Keratinocyte (primary cell): ENCODE results near the gene IL17RD. TPM values are rescaled to one million over a fixed set of nuclear protein-coding genes. Genes with fewer than 3 reads are reported as not detected.

Source experiments
- DNase-seq: peaks from one replicate; pipeline ENCODE4 v3.0.0-alpha.2; 2011; ENCODE audit warnings: low read depth, missing footprints, low spot score
- FAIRE-seq: peaks from 2 replicates; lab custom pipeline; 2011; peaks lifted over from hg19 to GRCh38; lab: Jason Lieb, UNC
- H2AFZ ChIP-seq: 2 replicates; pipeline ENCODE4 v1.6.0; 2012; ENCODE audit warnings: low read length, control low read depth, inconsistent platforms; ENCODE audit not compliant: control insufficient read depth
- H3K27ac ChIP-seq: 2 replicates; pipeline ENCODE4 v1.5.1; 2011; ENCODE audit warnings: low read length; ENCODE audit not compliant: control insufficient read depth, insufficient read depth
- H3K27me3 ChIP-seq: 3 replicates; pipeline ENCODE4 v1.6.0; 2011; ENCODE audit warnings: low read length; ENCODE audit not compliant: control insufficient read depth, insufficient read depth; ENCODE audit errors: extremely low read depth
- H3K36me3 ChIP-seq, 2 experiments: 2 replicates in 1 of 2; 3 replicates in 1 of 2; pipeline ENCODE4 v1.5.1; 2011; ENCODE audit warnings: low read length in 2 of 2, mild to moderate bottlenecking in 1 of 2; ENCODE audit not compliant: control insufficient read depth in 2 of 2, insufficient read depth in 2 of 2; ENCODE audit errors: extremely low read depth in 1 of 2
- H3K4me1 ChIP-seq: 3 replicates; pipeline ENCODE4 v1.5.1; 2011; ENCODE audit warnings: low read length; ENCODE audit not compliant: control insufficient read depth, insufficient read depth; ENCODE audit errors: extremely low read depth
- H3K4me2 ChIP-seq: 3 replicates; pipeline ENCODE4 v1.6.0; 2011; ENCODE audit warnings: low read depth, low read length; ENCODE audit not compliant: control insufficient read depth, insufficient read depth; ENCODE audit errors: extremely low read depth
- H3K4me3 ChIP-seq, 3 experiments: fragments of 200-600 bp in 1 of 3; sonication (generic) in 1 of 3; 2 replicates in 2 of 3; 3 replicates in 1 of 3; pipeline ENCODE4 v1.5.1; 2011 to 2016; ENCODE audit warnings: low read length in 3 of 3, mild to moderate bottlenecking in 3 of 3, control low read depth in 2 of 3, inconsistent platforms in 1 of 3, low read depth in 1 of 3, mixed read lengths in 1 of 3, mixed run types in 1 of 3, moderate library complexity in 1 of 3; ENCODE audit not compliant: control insufficient read depth in 2 of 3, insufficient read depth in 2 of 3; ENCODE audit errors: extremely low read depth in 1 of 3
- H3K79me2 ChIP-seq: 2 replicates; pipeline ENCODE4 v1.6.0; 2012; ENCODE audit warnings: low read length; ENCODE audit not compliant: control insufficient read depth, insufficient read depth
- H3K9ac ChIP-seq: 3 replicates; pipeline ENCODE4 v1.6.0; 2011; ENCODE audit warnings: low read length; ENCODE audit not compliant: control insufficient read depth, insufficient read depth; ENCODE audit errors: extremely low read depth
- H3K9me1 ChIP-seq: 3 replicates; pipeline ENCODE4 v1.6.0; 2011; ENCODE audit warnings: low read length; ENCODE audit not compliant: control insufficient read depth, insufficient read depth; ENCODE audit errors: extremely low read depth
- H3K9me3 ChIP-seq: 2 replicates; pipeline ENCODE4 v1.5.1; 2012; ENCODE audit warnings: low read depth, low read length; ENCODE audit not compliant: control insufficient read depth
- H4K20me1 ChIP-seq: 3 replicates; pipeline ENCODE4 v1.6.0; 2011; ENCODE audit warnings: low read length; ENCODE audit not compliant: control insufficient read depth, insufficient read depth; ENCODE audit errors: extremely low read depth
- EZH2 ChIP-seq: IDR thresholded peaks from one replicate; pipeline ENCODE4 v1.6.1; 2012; ENCODE audit warnings: inconsistent platforms, mild to moderate bottlenecking, low read length, moderate library complexity
- dilution Hi-C: fragments of 300-500 bp; cut with MboI; formaldehyde crosslinking; loops from one replicate; pipeline ENCODE4 v1.7.0; 2020; ENCODE audit warnings: low sequenced_read_pairs; ENCODE audit not compliant: extremely low pct_ligation_motif_present
- polyA plus RNA-seq, 5 experiments: library from polyadenylated mRNA; depleted of rRNA in 3 of 5; stranded (reverse) in 3 of 5; stranded (forward) in 1 of 5; unstranded in 1 of 5; fragments of >200 nt; gene quantifications; 1 replicate in 1 of 5; 2 replicates in 3 of 5; 3 replicates in 1 of 5; pipeline versions ENCODE4 v1.2.1 to v1.2.3, GENCODE V29; 2011 to 2012; ENCODE audit warnings: missing spikeins in 2 of 5, low read depth in 1 of 5, low replicate concordance in 1 of 5
- TF ChIP-seq, protein P1 (sequence below), 3 experiments: IDR thresholded peaks in 1 of 3; conservative IDR thresholded peaks in 1 of 3; optimal IDR thresholded peaks in 1 of 3; 2 replicates in 2 of 3; 3 replicates in 1 of 3; pipeline versions ENCODE3 to v1.5.1; 2011; ENCODE audit warnings: low read length in 3 of 3, mild to moderate bottlenecking in 3 of 3, moderate library complexity in 2 of 3, control low read depth in 1 of 3, inconsistent platforms in 1 of 3; ENCODE audit not compliant: insufficient read depth in 2 of 3; ENCODE audit errors: extremely low read depth in 1 of 3

The IL17RD gene
- polyA plus RNA-seq, 1 donor (not counting 4 experiments of a cell fraction or from before 2014, with no cell fraction given) = 1.4 TPM

DNA sequence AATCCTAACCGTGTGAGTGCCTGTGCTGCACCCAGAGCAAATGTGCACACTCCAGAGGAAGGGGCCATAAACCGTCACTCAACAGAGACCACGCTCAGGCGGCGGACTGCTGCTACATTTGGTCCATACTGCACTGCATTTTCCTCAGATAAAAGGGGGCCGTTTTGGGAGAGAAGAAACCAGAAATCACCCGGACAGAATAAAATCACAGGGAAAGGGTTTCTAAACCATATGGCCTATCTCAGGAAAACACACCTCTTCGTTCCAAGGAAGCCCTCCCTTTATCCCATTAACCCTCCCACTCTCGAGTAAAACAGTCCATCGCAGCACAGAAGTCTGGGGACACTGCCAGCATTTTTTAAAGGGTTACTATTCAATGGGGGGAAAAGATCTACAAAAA lies 7.6 kb downstream of the IL17RD start:
- Histone ChIP-seq H3K9ac (no peak overlapping the region), H3K27ac (no peak overlapping the region), H3K9me1 (no peaks in the 10 kb centered on the region), H3K27me3 (no peaks in the 10 kb centered on the region), H3K4me1 (no peaks in the 10 kb centered on the region), H2AFZ (no peak overlapping the region), H3K36me3 (no peaks in the 10 kb centered on the region), H3K79me2 (no peaks in the 10 kb centered on the region), H3K9me3 (no peaks in the 10 kb centered on the region), H3K4me3 (no peak overlapping the region), H4K20me1 (peaks cover 3% of the 10 kb centered on the region), H3K4me2 (no peak overlapping the region)
- DNase-seq = no peak
- FAIRE-seq = no peak
- dilution Hi-C loops = no loop called here
- TF ChIP-seq, protein P1, sequence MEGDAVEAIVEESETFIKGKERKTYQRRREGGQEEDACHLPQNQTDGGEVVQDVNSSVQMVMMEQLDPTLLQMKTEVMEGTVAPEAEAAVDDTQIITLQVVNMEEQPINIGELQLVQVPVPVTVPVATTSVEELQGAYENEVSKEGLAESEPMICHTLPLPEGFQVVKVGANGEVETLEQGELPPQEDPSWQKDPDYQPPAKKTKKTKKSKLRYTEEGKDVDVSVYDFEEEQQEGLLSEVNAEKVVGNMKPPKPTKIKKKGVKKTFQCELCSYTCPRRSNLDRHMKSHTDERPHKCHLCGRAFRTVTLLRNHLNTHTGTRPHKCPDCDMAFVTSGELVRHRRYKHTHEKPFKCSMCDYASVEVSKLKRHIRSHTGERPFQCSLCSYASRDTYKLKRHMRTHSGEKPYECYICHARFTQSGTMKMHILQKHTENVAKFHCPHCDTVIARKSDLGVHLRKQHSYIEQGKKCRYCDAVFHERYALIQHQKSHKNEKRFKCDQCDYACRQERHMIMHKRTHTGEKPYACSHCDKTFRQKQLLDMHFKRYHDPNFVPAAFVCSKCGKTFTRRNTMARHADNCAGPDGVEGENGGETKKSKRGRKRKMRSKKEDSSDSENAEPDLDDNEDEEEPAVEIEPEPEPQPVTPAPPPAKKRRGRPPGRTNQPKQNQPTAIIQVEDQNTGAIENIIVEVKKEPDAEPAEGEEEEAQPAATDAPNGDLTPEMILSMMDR (optimal IDR thresholded peaks at IDR 0.05 in 1 of 3, IDR thresholded peaks at IDR 0.05 in 1 of 3, conservative IDR thresholded peaks at IDR 0.05 in 1 of 3; ENCODE audit: extremely low read depth in 1 of 3, insufficient read depth in 2 of 3, low read length in 3 of 3) = no peak
- no peak for TF ChIP-seq EZH2

DNA sequence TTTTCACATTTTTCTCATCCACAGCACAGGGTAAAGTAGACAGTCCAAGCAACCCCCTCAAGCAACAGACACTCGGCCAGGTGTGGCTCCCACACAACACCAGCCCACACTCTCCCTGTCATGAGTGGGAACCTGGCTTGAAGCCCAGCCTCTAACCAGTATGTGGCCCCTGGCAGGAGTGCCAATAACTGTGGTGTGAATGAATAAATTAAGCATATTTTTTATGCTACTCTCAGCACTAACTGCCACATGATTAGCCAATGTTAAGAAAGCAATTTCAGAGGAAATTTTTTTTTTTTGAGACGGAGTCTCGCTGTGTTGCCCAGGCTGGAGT lies 9.9 kb downstream of the IL17RD start:
- Histone ChIP-seq H3K27me3 (no peaks in the 10 kb centered on the region), H4K20me1 (no peaks in the 10 kb centered on the region), H3K4me3 (no peak overlapping the region), H2AFZ (no peak overlapping the region), H3K9me3 (no peaks in the 10 kb centered on the region), H3K27ac (no peak overlapping the region), H3K9me1 (no peaks in the 10 kb centered on the region), H3K36me3 (no peaks in the 10 kb centered on the region), H3K4me1 (no peaks in the 10 kb centered on the region), H3K79me2 (no peaks in the 10 kb centered on the region), H3K9ac (no peak overlapping the region), H3K4me2 (no peak overlapping the region)
- FAIRE-seq = no peak
- dilution Hi-C loops = no loop called here
- no peak for DNase-seq
- TF ChIP-seq, protein P1 (optimal IDR thresholded peaks at IDR 0.05 in 1 of 3, IDR thresholded peaks at IDR 0.05 in 1 of 3, conservative IDR thresholded peaks at IDR 0.05 in 1 of 3; ENCODE audit: extremely low read depth in 1 of 3, insufficient read depth in 2 of 3, low read length in 3 of 3) = no peak
